HepG2 (cell line): ENCODE data around the gene KCNE4. TPM values are rescaled to one million over a fixed set of nuclear protein-coding genes. Genes with fewer than 3 reads are reported as not detected.

Experiments
- GLI4 ChIP-seq: sonication (generic); formaldehyde crosslinking; IDR thresholded peaks from 2 replicates; pipeline ENCODE4 v1.5.1; 2020; ENCODE audit warnings: missing genetic modification reagents, mild to moderate bottlenecking, moderate library complexity, borderline replicate concordance
- HMGXB4 ChIP-seq, 2 experiments: sonication (generic) in 1 of 2; formaldehyde crosslinking in 1 of 2; IDR thresholded peaks; 2 replicates each; pipeline versions ENCODE4 v1.4.0 to v1.6.1; 2018 to 2020; ENCODE audit warnings: missing genetic modification reagents in 2 of 2, borderline replicate concordance in 1 of 2, low read depth in 1 of 2, mild to moderate bottlenecking in 1 of 2, missing biosample characterization in 1 of 2
- NR2C2 ChIP-seq: sonication (generic); formaldehyde crosslinking; IDR thresholded peaks from 2 replicates; pipeline ENCODE4 v1.4.0; 2020; ENCODE audit warnings: missing genetic modification reagents, mild to moderate bottlenecking, moderate library complexity, borderline replicate concordance
- ZBTB33 ChIP-seq: sonication (generic); formaldehyde crosslinking; IDR thresholded peaks from 2 replicates; pipeline ENCODE4 v1.4.0; 2020; ENCODE audit warnings: missing genetic modification reagents
- ZNF629 ChIP-seq: sonication (generic); formaldehyde crosslinking; conservative IDR thresholded peaks from 2 replicates; pipeline ENCODE4 v1.5.0; 2020; ENCODE audit warnings: missing genetic modification reagents
- polyA plus RNA-seq, 8 experiments: library from polyadenylated mRNA; depleted of rRNA in 3 of 8; stranded (reverse) in 7 of 8; unstranded in 1 of 8; fragments of >200 nt; fragmentation: Illumina TruSeq in 4 of 8; extraction: Trizol in 4 of 8; gene quantifications; 2 replicates each; pipeline versions ENCODE4 v1.2.1 to v1.2.3, GENCODE V29; 2011 to 2016; ENCODE audit warnings: low read depth in 4 of 8, missing spikeins in 1 of 8, mixed read lengths in 1 of 8; ENCODE audit not compliant: insufficient read depth in 1 of 8
- total RNA-seq, 5 experiments: library from RNA; depleted of rRNA; stranded (reverse); fragments of >200 nt; fragmentation: Illumina TruSeq; extraction: Trizol; gene quantifications; 2 replicates each; pipeline ENCODE4 v1.2.3, GENCODE V29; 2016; ENCODE audit warnings: low read depth in 1 of 5
- TF ChIP-seq, protein P1 (sequence below): IDR thresholded peaks from 2 replicates; pipeline ENCODE4 v1.6.1; 2016
- TF ChIP-seq, protein P2 (sequence below): sonication (generic); formaldehyde crosslinking; IDR thresholded peaks from 2 replicates; pipeline ENCODE4 v1.8.0; 2022; ENCODE audit warnings: mild to moderate bottlenecking, missing genetic modification reagents; ENCODE audit not compliant: insufficient replicate concordance

Gene KCNE4
- total and polyA plus RNA-seq, 2 of the 13 experiments (the other 11 are each of a cell fraction or from before 2014, with no cell fraction given) = not detected

DNA sequence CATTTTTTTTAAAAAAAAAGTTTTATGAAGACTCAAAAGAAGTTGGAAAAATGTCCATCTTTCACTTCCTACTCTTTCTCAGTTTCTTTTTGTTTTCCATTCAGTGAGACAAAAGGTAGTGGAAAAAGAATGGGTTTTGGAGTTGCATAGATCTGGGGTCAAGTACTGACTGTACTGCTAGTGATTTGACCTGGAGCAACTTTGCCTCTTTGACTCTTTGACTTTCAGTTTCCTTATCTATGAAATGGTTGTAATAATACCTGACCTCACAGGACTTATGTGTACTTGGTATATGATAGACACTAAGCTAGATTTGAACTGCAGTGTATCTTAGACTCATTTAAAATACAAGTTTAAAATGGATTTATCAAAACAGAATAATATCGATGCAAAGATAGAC, 3.5 kb upstream of the KCNE4 start (continued):
- TF ChIP-seq, protein P1, sequence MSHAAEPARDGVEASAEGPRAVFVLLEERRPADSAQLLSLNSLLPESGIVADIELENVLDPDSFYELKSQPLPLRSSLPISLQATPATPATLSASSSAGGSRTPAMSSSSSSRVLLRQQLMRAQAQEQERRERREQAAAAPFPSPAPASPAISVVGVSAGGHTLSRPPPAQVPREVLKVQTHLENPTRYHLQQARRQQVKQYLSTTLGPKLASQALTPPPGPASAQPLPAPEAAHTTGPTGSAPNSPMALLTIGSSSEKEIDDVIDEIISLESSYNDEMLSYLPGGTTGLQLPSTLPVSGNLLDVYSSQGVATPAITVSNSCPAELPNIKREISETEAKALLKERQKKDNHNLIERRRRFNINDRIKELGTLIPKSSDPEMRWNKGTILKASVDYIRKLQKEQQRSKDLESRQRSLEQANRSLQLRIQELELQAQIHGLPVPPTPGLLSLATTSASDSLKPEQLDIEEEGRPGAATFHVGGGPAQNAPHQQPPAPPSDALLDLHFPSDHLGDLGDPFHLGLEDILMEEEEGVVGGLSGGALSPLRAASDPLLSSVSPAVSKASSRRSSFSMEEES (CRISPR knock-in tag) = no peak
- TF ChIP-seq NR2C2 (CRISPR knock-in tag) (no peak), HMGXB4 (CRISPR knock-in tag; IDR thresholded peaks at IDR 0.05; ENCODE audit: borderline replicate concordance in 1 of 2, low read depth in 1 of 2) (no peak), ZNF629 (CRISPR knock-in tag) (no peak), ZBTB33 (CRISPR knock-in tag) (no peak), GLI4 (CRISPR knock-in tag) (no peak)
- TF ChIP-seq, protein P2, sequence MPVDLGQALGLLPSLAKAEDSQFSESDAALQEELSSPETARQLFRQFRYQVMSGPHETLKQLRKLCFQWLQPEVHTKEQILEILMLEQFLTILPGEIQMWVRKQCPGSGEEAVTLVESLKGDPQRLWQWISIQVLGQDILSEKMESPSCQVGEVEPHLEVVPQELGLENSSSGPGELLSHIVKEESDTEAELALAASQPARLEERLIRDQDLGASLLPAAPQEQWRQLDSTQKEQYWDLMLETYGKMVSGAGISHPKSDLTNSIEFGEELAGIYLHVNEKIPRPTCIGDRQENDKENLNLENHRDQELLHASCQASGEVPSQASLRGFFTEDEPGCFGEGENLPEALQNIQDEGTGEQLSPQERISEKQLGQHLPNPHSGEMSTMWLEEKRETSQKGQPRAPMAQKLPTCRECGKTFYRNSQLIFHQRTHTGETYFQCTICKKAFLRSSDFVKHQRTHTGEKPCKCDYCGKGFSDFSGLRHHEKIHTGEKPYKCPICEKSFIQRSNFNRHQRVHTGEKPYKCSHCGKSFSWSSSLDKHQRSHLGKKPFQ = no peak
